Measurements from ENCODE around the gene NTMT2.

Gene NTMT2

GRCh38 chr1:170214117-170215032 is 68.6 kb downstream of the NTMT2 start:
- DNase-seq (ENCODE audit: low read depth) = no peak
- H3K4me3 ChIP-seq (ENCODE audit: low read depth, low read length) = no peak overlapping the region
- no peak for TF ChIP-seq CTCF (IDR thresholded peaks at IDR 0.05; ENCODE audit: low read depth, low read length)
- TF ChIP-seq MAX (IDR thresholded peaks at IDR 0.05; ENCODE audit: low read depth, low read length) = no peak
- no peak for TF ChIP-seq POLR2A (IDR thresholded peaks at IDR 0.05; ENCODE audit: extremely low read depth, insufficient read length)
- TF ChIP-seq MYC (IDR thresholded peaks at IDR 0.05; ENCODE audit: low read depth, low read length) = no peak

GRCh38 chr1:170215072-170215885 is 69.5 kb downstream of the NTMT2 start:
- TF ChIP-seq MAX (IDR thresholded peaks at IDR 0.05; ENCODE audit: low read depth, low read length) (no peak), MYC (IDR thresholded peaks at IDR 0.05; ENCODE audit: low read depth, low read length) (no peak), CTCF (IDR thresholded peaks at IDR 0.05; ENCODE audit: low read depth, low read length) (no peak), POLR2A (IDR thresholded peaks at IDR 0.05; ENCODE audit: extremely low read depth, insufficient read length) (no peak)
- H3K4me3 ChIP-seq (ENCODE audit: low read depth, low read length) = no peak overlapping the region
- no peak for DNase-seq (ENCODE audit: low read depth)

- no peak overlapping the region for H3K4me3 ChIP-seq (ENCODE audit: low read depth, low read length)
- TF ChIP-seq MYC (IDR thresholded peaks at IDR 0.05; ENCODE audit: low read depth, low read length) (no peak), CTCF (IDR thresholded peaks at IDR 0.05; ENCODE audit: low read depth, low read length) (no peak), POLR2A (IDR thresholded peaks at IDR 0.05; ENCODE audit: extremely low read depth, insufficient read length) (no peak), MAX (IDR thresholded peaks at IDR 0.05; ENCODE audit: low read depth, low read length) (no peak)
- no peak for DNase-seq (ENCODE audit: low read depth)
Measured at GRCh38 chr1:170217517-170218256, 71.9 kb downstream of the NTMT2 start.

- no peak for DNase-seq (ENCODE audit: low read depth)
- H3K4me3 ChIP-seq (ENCODE audit: low read depth, low read length) = no peak overlapping the region
- no peak for TF ChIP-seq CTCF (IDR thresholded peaks at IDR 0.05; ENCODE audit: low read depth, low read length)
- TF ChIP-seq MYC (IDR thresholded peaks at IDR 0.05; ENCODE audit: low read depth, low read length) = no peak
- no peak for TF ChIP-seq POLR2A (IDR thresholded peaks at IDR 0.05; ENCODE audit: extremely low read depth, insufficient read length)
- no peak for TF ChIP-seq MAX (IDR thresholded peaks at IDR 0.05; ENCODE audit: low read depth, low read length)
Measured at GRCh38 chr1:170218257-170218650, 72.5 kb downstream of the NTMT2 start.

Measured in NB4 (cell line).